SK-N-SH (cell line): ENCODE results near the gene MOV10L1. TPM values are rescaled to one million over a fixed set of nuclear protein-coding genes. Genes with fewer than 3 reads are reported as not detected.

Experiments used
- CTCF ChIA-PET: fragments of 300-600, 350-600 bp; formaldehyde crosslinking; extraction: SDS; loops from one replicate; lab custom pipeline; 2021; lab: Yijun Ruan, JAX
- POLR2A ChIA-PET: fragments of 350-600 bp; sonication (Branson Sonifier 250); formaldehyde crosslinking; extraction: SDS; loops from one replicate; lab custom pipeline; 2020; ENCODE audit warnings: antibody characterized with exemption, inconsistent platforms; lab: Yijun Ruan, JAX
- DNase-seq: peaks from one replicate; pipeline ENCODE4 v3.0.0; 2012
- H2AFZ ChIP-seq: fragments of 200-600 bp; sonication (generic); 2 replicates; pipeline ENCODE4 v1.8.1; 2016; ENCODE audit warnings: antibody characterized with exemption, mild to moderate bottlenecking, low read depth
- H3F3A ChIP-seq: fragments of 200-600 bp; sonication (generic); replicated peaks from 2 replicates; pipeline ENCODE3; 2016; ENCODE audit warnings: antibody characterized with exemption, mild to moderate bottlenecking; ENCODE audit not compliant: insufficient read depth
- H3K27ac ChIP-seq, 2 experiments: fragments of 200-500 bp in 1 of 2; fragments of 200-600 bp in 1 of 2; sonication (Bioruptor generic) in 1 of 2; sonication (generic), shearing (Covaris generic) in 1 of 2; 2 replicates each; pipeline versions ENCODE4 v1.5.1 to v1.6.1; 2014 to 2016; ENCODE audit warnings: low read depth in 2 of 2, inconsistent platforms in 1 of 2, low read length in 1 of 2, mild to moderate bottlenecking in 1 of 2, mixed read lengths in 1 of 2
- H3K27me3 ChIP-seq: fragments of 200-600 bp; sonication (generic), shearing (Covaris generic); 2 replicates; pipeline ENCODE4 v1.6.1; 2016; ENCODE audit warnings: mixed run types; ENCODE audit not compliant: insufficient read depth
- H3K36me3 ChIP-seq, 2 experiments: fragments of 200-500 bp in 1 of 2; fragments of 200-600 bp in 1 of 2; sonication (Bioruptor generic) in 1 of 2; sonication (generic) in 1 of 2; replicated peaks in 1 of 2; 2 replicates each; pipeline versions ENCODE3 to v1.5.1; 2014 to 2016; ENCODE audit warnings: low read length in 1 of 2, mild to moderate bottlenecking in 1 of 2; ENCODE audit not compliant: insufficient read depth in 2 of 2, control insufficient read depth in 1 of 2
- H3K4me1 ChIP-seq, 2 experiments: fragments of 200-500 bp in 1 of 2; fragments of 200-600 bp in 1 of 2; sonication (Bioruptor generic) in 1 of 2; sonication (generic), shearing (Covaris generic) in 1 of 2; 2 replicates each; pipeline versions ENCODE4 v1.5.1 to v1.6.1; 2014 to 2016; ENCODE audit warnings: low read depth in 1 of 2, low read length in 1 of 2, mixed run types in 1 of 2; ENCODE audit not compliant: insufficient read depth in 2 of 2, control insufficient read depth in 1 of 2
- H3K4me2 ChIP-seq: fragments of 200-600 bp; sonication (generic), shearing (Covaris generic); 2 replicates; pipeline ENCODE4 v1.6.1; 2017; ENCODE audit warnings: mixed run types
- H3K4me3 ChIP-seq, 2 experiments: fragments of 200-500 bp in 1 of 2; fragments of 200-600 bp in 1 of 2; sonication (Bioruptor generic) in 1 of 2; sonication (generic), shearing (Covaris generic) in 1 of 2; 2 replicates each; pipeline versions ENCODE4 v1.5.1 to v1.8.1; 2014 to 2016; ENCODE audit warnings: low read depth in 2 of 2, inconsistent platforms in 1 of 2, low read length in 1 of 2, mild to moderate bottlenecking in 1 of 2, mixed read lengths in 1 of 2, moderate library complexity in 1 of 2
- H3K79me2 ChIP-seq: fragments of 200-600 bp; sonication (generic); 2 replicates; pipeline ENCODE4 v1.8.1; 2017; ENCODE audit warnings: mild to moderate bottlenecking; ENCODE audit not compliant: insufficient read depth
- H3K9ac ChIP-seq: fragments of 200-600 bp; sonication (generic); 2 replicates; pipeline ENCODE4 v1.6.1; 2017; ENCODE audit warnings: mixed run types
- H3K9me2 ChIP-seq: fragments of 200-600 bp; sonication (generic); 2 replicates; pipeline ENCODE4 v1.6.1; 2017; ENCODE audit warnings: mixed run types
- H3K9me3 ChIP-seq: fragments of 200-600 bp; sonication (generic); 2 replicates; pipeline ENCODE4 v1.6.1; 2017; ENCODE audit warnings: mixed run types, mild to moderate bottlenecking, moderate library complexity
- H4K20me1 ChIP-seq: fragments of 200-600 bp; sonication (generic); 2 replicates; pipeline ENCODE4 v1.6.1; 2017; ENCODE audit warnings: mild to moderate bottlenecking, mixed run types; ENCODE audit not compliant: insufficient read depth
- CHD2 ChIP-seq: fragments of 150-350 bp; IDR thresholded peaks from 2 replicates; pipeline ENCODE4 v1.6.1; 2018; ENCODE audit warnings: low read length; ENCODE audit not compliant: partially characterized antibody
- ELF1 ChIP-seq: IDR thresholded peaks from 2 replicates; pipeline ENCODE4 v1.4.0; 2012
- FOXJ3 ChIP-seq: sonication (generic); formaldehyde crosslinking; IDR thresholded peaks from 2 replicates; pipeline ENCODE4 v1.5.1; 2020; ENCODE audit warnings: mild to moderate bottlenecking, missing genetic modification reagents
- JUND ChIP-seq: IDR thresholded peaks from 2 replicates; pipeline ENCODE4 v1.4.0; 2012
- MEF2A ChIP-seq: IDR thresholded peaks from 2 replicates; pipeline ENCODE4 v1.4.0; 2012; ENCODE audit warnings: low read depth, borderline replicate concordance
- MXI1 ChIP-seq: IDR thresholded peaks from 2 replicates; pipeline ENCODE4 v1.6.1; 2012; ENCODE audit warnings: mild to moderate bottlenecking, low read depth, low read length, improper control_type of control experiment
- NFIC ChIP-seq: IDR thresholded peaks from 2 replicates; pipeline ENCODE4 v1.4.0; 2012; ENCODE audit warnings: borderline replicate concordance
- NRF1 ChIP-seq: IDR thresholded peaks from 2 replicates; pipeline ENCODE4 v1.6.1; 2012; ENCODE audit warnings: low read depth, mild to moderate bottlenecking, low read length
- POLR2AphosphoS5 ChIP-seq: IDR thresholded peaks from 2 replicates; pipeline ENCODE4 v1.6.1; 2012; ENCODE audit warnings: low read depth, low read length
- RAD21 ChIP-seq: IDR thresholded peaks from 2 replicates; pipeline ENCODE4 v1.6.1; 2012; ENCODE audit warnings: mild to moderate bottlenecking, low read length
- RCOR1 ChIP-seq: fragments of 150-350 bp; IDR thresholded peaks from 2 replicates; pipeline ENCODE4 v1.6.1; 2017; ENCODE audit warnings: antibody characterized with exemption, low read length
- RFX5 ChIP-seq: IDR thresholded peaks from 2 replicates; pipeline ENCODE4 v1.6.1; 2012; ENCODE audit warnings: mild to moderate bottlenecking, improper control_type of control experiment, low read length
- RXRA ChIP-seq: IDR thresholded peaks from 2 replicates; pipeline ENCODE4 v1.4.0; 2012; ENCODE audit warnings: low read depth, mild to moderate bottlenecking, borderline replicate concordance
- TAF1 ChIP-seq: IDR thresholded peaks from 2 replicates; pipeline ENCODE4 v1.6.1; 2012; ENCODE audit warnings: low read depth, mild to moderate bottlenecking, low read length, moderate library complexity, borderline replicate concordance
- YY1 ChIP-seq: IDR thresholded peaks from 2 replicates; pipeline ENCODE4 v1.4.0; 2012; ENCODE audit warnings: low read depth, mild to moderate bottlenecking
- WGBS: methylation state at CpG from one replicate; pipeline ENCODE4 v1.1.6; 2017; ENCODE audit warnings: low lambda C conversion rate; 5-methylcytosine and 5-hydroxymethylcytosine counted together
- polyA plus RNA-seq, 3 experiments: library from polyadenylated mRNA; depleted of rRNA; stranded (reverse); fragments of >200 nt; gene quantifications; 2 replicates each; pipeline ENCODE4 v1.2.3, GENCODE V29; 2012
- TF ChIP-seq, protein P1 (sequence below): IDR thresholded peaks from 2 replicates; pipeline ENCODE4 v1.4.0; 2012; ENCODE audit warnings: low read depth, borderline replicate concordance
- TF ChIP-seq, protein P2 (sequence below): fragments of 200-600 bp; sonication (generic); IDR thresholded peaks from 2 replicates; pipeline ENCODE4 v1.6.1; 2017; ENCODE audit warnings: antibody characterized with exemption, mild to moderate bottlenecking, moderate library complexity
- TF ChIP-seq, protein P3 (sequence below): fragments of 150-350 bp; IDR thresholded peaks from 2 replicates; pipeline ENCODE4 v1.6.1; 2016; ENCODE audit warnings: mild to moderate bottlenecking, low read depth, low read length

MOV10L1 gene
- polyA plus RNA-seq, 1 of the 3 experiments (the other 2 are of a cell fraction) = 2.1 TPM

DNA sequence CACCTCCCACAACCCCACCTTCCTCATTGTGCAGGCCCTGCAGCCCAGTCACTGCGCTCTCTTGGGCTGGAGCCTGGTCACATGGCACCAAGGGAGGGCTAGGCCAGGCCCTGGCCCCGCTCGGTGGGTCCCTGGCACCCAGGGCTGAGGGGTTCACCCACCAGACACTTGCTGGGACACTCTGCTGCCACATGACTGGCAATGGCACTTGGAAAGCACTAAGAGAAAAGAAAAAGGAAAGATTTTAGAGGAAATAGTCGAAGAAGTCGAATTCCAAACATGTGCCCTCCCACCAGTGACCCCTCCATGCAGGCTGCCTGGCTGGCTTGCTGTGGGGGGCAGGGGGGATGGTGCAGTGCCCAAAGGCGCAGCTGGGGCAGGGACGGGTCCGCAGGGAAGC, 19.4 kb upstream of the MOV10L1 start:
- Histone ChIP-seq H3K4me2 (no peak overlapping the region), H3K36me3 (no peaks in the 10 kb centered on the region), H3K4me1 (no peaks in the 10 kb centered on the region; a peak in 1 of 4 replicates), H2AFZ (no peak overlapping the region), H4K20me1 (no peaks in the 10 kb centered on the region), H3K9me3 (no peaks in the 10 kb centered on the region), H3K27me3 (0 out of 2 replicates have a peak, but pooled peaks cover 3% of the 10 kb centered on the region), H3K9me2 (no peaks in the 10 kb centered on the region), H3K4me3 (no peak overlapping the region), H3K27ac (no peak overlapping the region), H3F3A (no peaks in the 10 kb centered on the region), H3K79me2 (no peaks in the 10 kb centered on the region), H3K9ac (no peak overlapping the region)
- POLR2A ChIA-PET = no interaction called here
- CTCF ChIA-PET = interaction anchor here (1.2 kb wide), 1 partner anchor 40 kb away, joined by 3 read pairs; no protein-coding TSS in a partner anchor
- no peak for DNase-seq
- 73% methylated on average over 5 of the region's 8 CpGs for WGBS
- TF ChIP-seq, protein P1, sequence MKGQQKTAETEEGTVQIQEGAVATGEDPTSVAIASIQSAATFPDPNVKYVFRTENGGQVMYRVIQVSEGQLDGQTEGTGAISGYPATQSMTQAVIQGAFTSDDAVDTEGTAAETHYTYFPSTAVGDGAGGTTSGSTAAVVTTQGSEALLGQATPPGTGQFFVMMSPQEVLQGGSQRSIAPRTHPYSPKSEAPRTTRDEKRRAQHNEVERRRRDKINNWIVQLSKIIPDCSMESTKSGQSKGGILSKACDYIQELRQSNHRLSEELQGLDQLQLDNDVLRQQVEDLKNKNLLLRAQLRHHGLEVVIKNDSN = no peak
- TF ChIP-seq RXRA (no peak), NFIC (no peak), ELF1 (no peak), CHD2 (no peak), RAD21 (no peak), TAF1 (no peak), POLR2AphosphoS5 (no peak), NRF1 (no peak), MEF2A (no peak), JUND (no peak), YY1 (no peak), MXI1 (no peak), RCOR1 (no peak), FOXJ3 (CRISPR knock-in tag) (no peak), RFX5 (no peak)
- TF ChIP-seq, protein P2, sequence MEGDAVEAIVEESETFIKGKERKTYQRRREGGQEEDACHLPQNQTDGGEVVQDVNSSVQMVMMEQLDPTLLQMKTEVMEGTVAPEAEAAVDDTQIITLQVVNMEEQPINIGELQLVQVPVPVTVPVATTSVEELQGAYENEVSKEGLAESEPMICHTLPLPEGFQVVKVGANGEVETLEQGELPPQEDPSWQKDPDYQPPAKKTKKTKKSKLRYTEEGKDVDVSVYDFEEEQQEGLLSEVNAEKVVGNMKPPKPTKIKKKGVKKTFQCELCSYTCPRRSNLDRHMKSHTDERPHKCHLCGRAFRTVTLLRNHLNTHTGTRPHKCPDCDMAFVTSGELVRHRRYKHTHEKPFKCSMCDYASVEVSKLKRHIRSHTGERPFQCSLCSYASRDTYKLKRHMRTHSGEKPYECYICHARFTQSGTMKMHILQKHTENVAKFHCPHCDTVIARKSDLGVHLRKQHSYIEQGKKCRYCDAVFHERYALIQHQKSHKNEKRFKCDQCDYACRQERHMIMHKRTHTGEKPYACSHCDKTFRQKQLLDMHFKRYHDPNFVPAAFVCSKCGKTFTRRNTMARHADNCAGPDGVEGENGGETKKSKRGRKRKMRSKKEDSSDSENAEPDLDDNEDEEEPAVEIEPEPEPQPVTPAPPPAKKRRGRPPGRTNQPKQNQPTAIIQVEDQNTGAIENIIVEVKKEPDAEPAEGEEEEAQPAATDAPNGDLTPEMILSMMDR = no peak
- TF ChIP-seq, protein P3, sequence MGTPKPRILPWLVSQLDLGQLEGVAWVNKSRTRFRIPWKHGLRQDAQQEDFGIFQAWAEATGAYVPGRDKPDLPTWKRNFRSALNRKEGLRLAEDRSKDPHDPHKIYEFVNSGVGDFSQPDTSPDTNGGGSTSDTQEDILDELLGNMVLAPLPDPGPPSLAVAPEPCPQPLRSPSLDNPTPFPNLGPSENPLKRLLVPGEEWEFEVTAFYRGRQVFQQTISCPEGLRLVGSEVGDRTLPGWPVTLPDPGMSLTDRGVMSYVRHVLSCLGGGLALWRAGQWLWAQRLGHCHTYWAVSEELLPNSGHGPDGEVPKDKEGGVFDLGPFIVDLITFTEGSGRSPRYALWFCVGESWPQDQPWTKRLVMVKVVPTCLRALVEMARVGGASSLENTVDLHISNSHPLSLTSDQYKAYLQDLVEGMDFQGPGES = no peak
